Measurements from ENCODE around the gene MYL12B. TPM values are rescaled to one million over a fixed set of nuclear protein-coding genes. Genes with fewer than 3 reads are reported as not detected.

Gene MYL12B
- total RNA-seq, 1 donor from 2014 or later, result 211 TPM

DNA sequence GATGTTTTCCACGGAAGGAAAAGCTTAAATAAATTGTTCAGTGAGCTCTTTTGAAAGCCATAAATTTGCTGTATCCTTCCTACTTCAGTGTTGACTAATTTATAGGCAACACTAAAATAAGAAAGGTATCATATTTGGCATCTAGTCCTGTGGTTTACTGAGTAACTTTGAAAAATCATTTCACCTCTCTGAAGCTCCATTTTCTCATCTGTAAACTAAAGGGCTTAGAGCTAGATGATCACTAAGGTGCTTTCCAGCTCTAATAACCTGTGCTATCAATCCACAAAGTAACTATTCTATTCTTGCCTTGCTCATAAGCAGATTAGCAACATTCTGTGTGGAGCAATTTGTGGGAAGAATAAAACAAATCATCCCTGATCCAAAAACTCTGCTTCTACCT is 38.6 kb upstream of the MYL12B start:
- DNase-seq (ENCODE audit: extremely low spot score, unreplicated experiment), result no peak
- H3K36me3 Mint-ChIP-seq, result no peaks in the 10 kb centered on the region
- H3K27ac Mint-ChIP-seq, result no peak overlapping the region
- H3K4me1 Mint-ChIP-seq (ENCODE audit: unreplicated experiment), result peaks cover 26% of the 10 kb centered on the region
- TF ChIP-seq, protein P1, sequence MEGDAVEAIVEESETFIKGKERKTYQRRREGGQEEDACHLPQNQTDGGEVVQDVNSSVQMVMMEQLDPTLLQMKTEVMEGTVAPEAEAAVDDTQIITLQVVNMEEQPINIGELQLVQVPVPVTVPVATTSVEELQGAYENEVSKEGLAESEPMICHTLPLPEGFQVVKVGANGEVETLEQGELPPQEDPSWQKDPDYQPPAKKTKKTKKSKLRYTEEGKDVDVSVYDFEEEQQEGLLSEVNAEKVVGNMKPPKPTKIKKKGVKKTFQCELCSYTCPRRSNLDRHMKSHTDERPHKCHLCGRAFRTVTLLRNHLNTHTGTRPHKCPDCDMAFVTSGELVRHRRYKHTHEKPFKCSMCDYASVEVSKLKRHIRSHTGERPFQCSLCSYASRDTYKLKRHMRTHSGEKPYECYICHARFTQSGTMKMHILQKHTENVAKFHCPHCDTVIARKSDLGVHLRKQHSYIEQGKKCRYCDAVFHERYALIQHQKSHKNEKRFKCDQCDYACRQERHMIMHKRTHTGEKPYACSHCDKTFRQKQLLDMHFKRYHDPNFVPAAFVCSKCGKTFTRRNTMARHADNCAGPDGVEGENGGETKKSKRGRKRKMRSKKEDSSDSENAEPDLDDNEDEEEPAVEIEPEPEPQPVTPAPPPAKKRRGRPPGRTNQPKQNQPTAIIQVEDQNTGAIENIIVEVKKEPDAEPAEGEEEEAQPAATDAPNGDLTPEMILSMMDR (conservative IDR thresholded peaks at IDR 0.05), result no peak
- no peaks in the 10 kb centered on the region for H3K9me3 Mint-ChIP-seq
- no peak overlapping the region for H3K4me3 Mint-ChIP-seq
- peaks cover 6% of the 10 kb centered on the region for H3K27me3 Mint-ChIP-seq

DNA sequence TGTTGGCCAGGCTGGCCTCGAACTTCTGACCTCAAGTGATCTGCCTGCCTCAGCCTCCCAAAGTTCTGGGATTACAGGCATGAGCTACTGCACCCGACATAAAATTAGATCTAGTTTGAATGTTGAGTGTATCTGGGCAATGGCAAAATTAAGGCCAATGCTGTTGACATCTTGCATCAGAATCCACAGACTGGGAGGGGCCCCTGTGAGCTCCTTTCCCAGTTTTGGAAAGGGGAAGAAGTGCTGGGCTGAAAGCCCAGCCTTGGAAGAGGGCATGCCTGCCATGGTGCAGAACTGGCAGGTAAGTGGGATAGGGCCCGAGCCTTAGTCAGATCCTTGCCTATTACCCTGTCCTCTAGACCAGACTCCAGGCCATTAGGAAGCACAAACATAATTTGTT is 37.7 kb upstream of the MYL12B start:
- Mint-ChIP-seq H3K27ac (no peak overlapping the region), H3K9me3 (no peaks in the 10 kb centered on the region), H3K27me3 (peaks cover 6% of the 10 kb centered on the region), H3K36me3 (no peaks in the 10 kb centered on the region), H3K4me3 (no peak overlapping the region), H3K4me1 (ENCODE audit: unreplicated experiment) (peaks cover 20% of the 10 kb centered on the region)
- DNase-seq (ENCODE audit: extremely low spot score, unreplicated experiment), result no peak
- TF ChIP-seq, protein P1 (conservative IDR thresholded peaks at IDR 0.05), result no peak

DNA sequence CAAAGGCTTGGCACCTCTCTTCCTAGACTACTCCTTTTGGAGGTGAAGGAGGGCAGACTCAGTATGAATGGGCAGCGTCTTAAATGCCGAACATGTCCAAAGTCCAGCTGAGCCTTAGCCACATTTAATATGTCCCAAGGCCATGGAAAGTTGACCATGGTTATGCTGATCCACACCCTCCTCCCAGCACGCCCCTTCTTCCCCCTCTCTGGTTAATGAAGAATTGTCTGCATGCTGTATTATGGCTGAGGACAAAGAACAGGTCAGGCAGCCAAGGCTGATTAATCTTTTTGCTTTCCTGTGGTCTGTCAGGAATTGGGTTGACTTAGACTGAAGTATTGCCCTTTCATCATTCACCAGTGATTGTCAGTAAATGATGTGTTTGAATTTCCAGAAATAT is 36.3 kb upstream of the MYL12B start:
- no peak overlapping the region for H3K27ac Mint-ChIP-seq
- no peak overlapping the region for H3K4me3 Mint-ChIP-seq
- H3K27me3 Mint-ChIP-seq, result peaks cover 6% of the 10 kb centered on the region
- no peaks in the 10 kb centered on the region for H3K9me3 Mint-ChIP-seq
- H3K4me1 Mint-ChIP-seq (ENCODE audit: unreplicated experiment), result peaks cover 10% of the 10 kb centered on the region
- H3K36me3 Mint-ChIP-seq, result no peaks in the 10 kb centered on the region
- TF ChIP-seq, protein P1 (conservative IDR thresholded peaks at IDR 0.05), result no peak
- DNase-seq (ENCODE audit: extremely low spot score, unreplicated experiment), result no peak

DNA sequence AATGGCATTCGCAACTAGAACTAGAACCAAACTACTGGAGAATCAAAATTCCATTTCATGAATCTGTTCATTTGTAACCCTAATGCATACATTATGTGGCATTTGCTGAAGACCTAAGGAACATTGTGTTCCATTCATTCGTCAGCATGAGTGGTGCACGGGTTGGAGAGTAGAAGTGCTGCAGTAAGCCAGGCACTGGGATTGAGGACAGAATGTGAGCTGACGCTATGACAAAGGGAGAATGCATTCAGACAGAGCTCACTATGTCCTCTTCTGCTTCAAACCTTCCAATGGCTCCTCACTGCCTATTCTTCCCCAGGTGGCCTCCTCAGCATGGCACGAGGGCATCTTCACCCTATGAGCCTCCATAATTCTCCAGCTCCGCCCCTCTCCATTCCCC is 35.9 kb upstream of the MYL12B start:
- Mint-ChIP-seq H3K27me3 (peaks cover 6% of the 10 kb centered on the region), H3K4me3 (no peak overlapping the region), H3K36me3 (no peaks in the 10 kb centered on the region), H3K9me3 (no peaks in the 10 kb centered on the region), H3K27ac (peak overlapping the region; percentile 34), H3K4me1 (ENCODE audit: unreplicated experiment) (peaks cover 10% of the 10 kb centered on the region)
- no peak for DNase-seq (ENCODE audit: extremely low spot score, unreplicated experiment)
- TF ChIP-seq, protein P1 (conservative IDR thresholded peaks at IDR 0.05), result no peak

DNA sequence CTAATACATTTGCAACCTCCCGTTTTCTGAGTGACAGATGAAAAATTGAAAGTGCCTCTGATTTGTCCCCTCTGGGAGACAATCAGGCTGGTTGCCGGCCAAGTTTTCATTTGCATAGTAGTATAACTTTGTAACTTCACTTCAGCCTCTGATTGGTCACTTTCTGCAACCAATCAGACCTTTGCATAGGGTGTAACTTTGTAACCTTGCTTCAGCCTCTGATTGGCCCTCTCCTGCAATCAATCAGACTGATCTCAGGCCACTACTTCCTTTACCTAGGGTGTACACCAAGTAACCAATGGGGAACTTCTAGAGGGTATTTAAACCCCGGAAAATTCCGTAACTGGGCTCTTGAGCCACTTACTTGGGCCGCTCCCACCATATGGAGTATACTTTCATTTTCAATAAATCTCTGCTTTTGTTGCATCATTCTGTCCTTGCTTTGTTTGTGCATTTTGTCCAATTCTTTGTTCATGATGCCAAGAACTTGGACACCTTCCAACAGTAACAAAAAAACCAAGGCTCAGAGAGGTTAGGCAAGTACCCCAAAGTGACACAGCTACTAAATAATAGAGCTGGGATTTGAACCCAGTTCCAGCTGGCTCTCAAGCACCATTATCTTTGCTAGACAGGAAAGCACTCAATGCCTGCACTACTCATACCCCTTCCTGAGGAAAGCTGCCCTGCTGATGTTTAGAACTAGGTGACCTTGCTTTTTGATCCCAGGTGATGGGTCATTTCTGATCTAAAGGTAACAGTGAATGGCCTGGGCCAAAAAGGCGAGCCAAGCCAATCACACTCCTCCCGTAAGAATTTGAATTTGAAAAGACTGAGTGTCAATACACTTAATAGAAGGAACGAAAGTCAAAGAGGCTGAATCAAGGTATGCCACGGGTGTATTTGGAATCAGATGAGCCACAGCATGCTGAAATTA is 31.3 kb upstream of the MYL12B start:
- TF ChIP-seq, protein P1 (conservative IDR thresholded peaks at IDR 0.05), result no peak
- Mint-ChIP-seq H3K27ac (no peak overlapping the region), H3K4me3 (no peak overlapping the region), H3K36me3 (no peaks in the 10 kb centered on the region), H3K9me3 (no peaks in the 10 kb centered on the region), H3K27me3 (peaks cover 5% of the 10 kb centered on the region), H3K4me1 (ENCODE audit: unreplicated experiment) (peaks cover 4% of the 10 kb centered on the region)
- DNase-seq (ENCODE audit: extremely low spot score, unreplicated experiment), result no peak
